ENCODE measurements around the gene OR6C76.

The OR6C76 gene

DNA sequence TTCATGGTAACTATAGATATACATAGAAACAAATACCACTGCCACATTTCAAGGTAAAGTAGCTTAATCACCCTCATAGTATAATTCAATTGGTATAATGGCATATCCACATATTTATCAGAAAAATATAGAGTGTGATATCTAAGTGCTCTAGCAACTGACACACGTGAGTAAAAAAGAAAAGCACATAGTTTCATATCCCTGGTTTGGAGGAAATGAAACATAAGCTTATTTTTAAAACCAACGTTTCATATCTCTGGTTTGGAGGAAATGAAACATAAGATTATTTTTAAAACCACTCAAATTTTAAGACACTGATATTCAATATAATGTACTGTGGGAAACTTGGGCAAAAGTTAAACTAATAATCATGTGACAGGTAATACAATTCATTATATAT, 41.8 kb downstream of the OR6C76 start:
- H3K27me3 ChIP-seq (replicated peaks; ENCODE audit: control insufficient read depth, insufficient read depth, low read length, poor library complexity, severe bottlenecking), result no peaks in the 10 kb centered on the region
- no peak overlapping the region for H3K4me3 ChIP-seq (ENCODE audit: insufficient read depth, low read depth, low read length, poor library complexity, severe bottlenecking)
- H3K4me1 ChIP-seq (ENCODE audit: control insufficient read depth, insufficient read depth, low read length, poor library complexity, severe bottlenecking), result no peaks in the 10 kb centered on the region
- H3K27ac ChIP-seq (ENCODE audit: insufficient read depth, low read length, poor library complexity, severe bottlenecking), result no peak overlapping the region
- no peak for DNase-seq
- no peaks in the 10 kb centered on the region for H3K9me3 ChIP-seq (ENCODE audit: control insufficient read depth, low read length)
- no peaks in the 10 kb centered on the region for H3K36me3 ChIP-seq (ENCODE audit: control insufficient read depth, insufficient read depth, low read length)

DNA sequence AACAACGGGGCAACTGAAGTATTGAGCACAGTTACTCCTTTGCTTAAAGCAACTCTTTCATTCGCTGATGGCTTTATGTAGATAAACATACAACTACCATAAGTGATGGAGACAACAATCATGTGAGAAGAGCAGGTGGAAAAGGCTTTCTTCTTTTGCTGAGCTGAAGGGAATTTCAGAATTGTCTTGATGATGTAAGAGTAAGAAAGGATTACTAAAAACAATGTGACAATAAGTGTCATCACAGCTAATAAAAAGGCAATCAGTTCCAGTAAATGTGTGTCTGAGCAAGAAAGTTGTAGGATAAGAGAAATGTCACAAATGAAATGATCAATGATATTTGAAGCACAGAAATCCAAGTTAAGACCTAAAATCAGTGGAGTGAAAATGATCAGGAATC, 43.2 kb downstream of the OR6C76 start:
- no peaks in the 10 kb centered on the region for H3K9me3 ChIP-seq (ENCODE audit: control insufficient read depth, low read length)
- H3K4me3 ChIP-seq (ENCODE audit: insufficient read depth, low read depth, low read length, poor library complexity, severe bottlenecking), result no peak overlapping the region
- DNase-seq, result no peak
- H3K4me1 ChIP-seq (ENCODE audit: control insufficient read depth, insufficient read depth, low read length, poor library complexity, severe bottlenecking), result no peaks in the 10 kb centered on the region
- H3K36me3 ChIP-seq (ENCODE audit: control insufficient read depth, insufficient read depth, low read length), result no peaks in the 10 kb centered on the region
- H3K27ac ChIP-seq (ENCODE audit: insufficient read depth, low read length, poor library complexity, severe bottlenecking), result no peak overlapping the region
- H3K27me3 ChIP-seq (replicated peaks; ENCODE audit: control insufficient read depth, insufficient read depth, low read length, poor library complexity, severe bottlenecking), result no peaks in the 10 kb centered on the region

DNA sequence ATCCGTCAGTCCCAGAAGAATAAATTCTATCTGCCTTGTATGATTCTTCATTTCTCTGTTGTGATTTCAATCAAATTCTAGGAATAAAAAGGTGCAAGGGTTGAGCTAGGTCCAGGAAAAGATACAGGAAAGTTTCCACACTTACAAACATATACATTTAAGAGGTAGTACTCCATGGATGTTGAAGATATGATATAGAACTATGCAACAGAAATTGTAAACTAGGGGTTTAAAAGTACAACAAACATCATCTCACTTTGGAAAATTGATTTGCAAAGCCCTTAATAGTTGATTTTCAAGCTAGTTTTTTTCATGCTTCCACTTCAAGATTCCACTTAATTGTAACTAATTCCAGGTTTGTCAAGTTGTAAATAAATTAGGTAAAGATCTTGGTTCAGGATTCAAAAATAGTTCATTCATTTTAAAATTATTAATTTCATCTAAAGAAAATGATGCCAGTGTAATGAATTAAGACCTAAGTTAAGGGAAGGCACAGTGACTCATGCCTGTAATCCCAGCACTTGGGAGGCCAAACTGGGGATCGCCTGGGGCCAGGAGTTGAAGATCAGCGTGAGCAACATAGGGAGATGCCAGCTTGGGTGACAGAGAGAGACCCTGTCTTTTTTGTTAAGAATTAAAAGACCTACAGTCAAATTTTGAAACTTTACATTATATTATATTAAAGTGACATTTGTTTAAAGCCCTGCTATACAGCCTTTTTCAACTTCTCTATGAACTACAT, 44.2 kb downstream of the OR6C76 start, which contains the start of gene OR6C70:
Gene OR6C70 (minus strand): TSS at position 51 of the 742 bp plus-strand sequence. CDS start 0 bp downstream, at position 51.
- DNase-seq, result no peak
- Histone ChIP-seq H3K4me3 (ENCODE audit: insufficient read depth, low read depth, low read length, poor library complexity, severe bottlenecking) (no peak within 1 kb of the TSS), H3K27ac (ENCODE audit: insufficient read depth, low read length, poor library complexity, severe bottlenecking) (no peak within 1 kb of the TSS), H3K9me3 (ENCODE audit: control insufficient read depth, low read length) (no peaks in the 10 kb centered on the region), H3K4me1 (ENCODE audit: control insufficient read depth, insufficient read depth, low read length, poor library complexity, severe bottlenecking) (no peaks in the 10 kb centered on the region), H3K27me3 (replicated peaks; ENCODE audit: control insufficient read depth, insufficient read depth, low read length, poor library complexity, severe bottlenecking) (no peaks in the 10 kb centered on the region), H3K36me3 (ENCODE audit: control insufficient read depth, insufficient read depth, low read length) (no peaks in the 10 kb centered on the region)

DNA sequence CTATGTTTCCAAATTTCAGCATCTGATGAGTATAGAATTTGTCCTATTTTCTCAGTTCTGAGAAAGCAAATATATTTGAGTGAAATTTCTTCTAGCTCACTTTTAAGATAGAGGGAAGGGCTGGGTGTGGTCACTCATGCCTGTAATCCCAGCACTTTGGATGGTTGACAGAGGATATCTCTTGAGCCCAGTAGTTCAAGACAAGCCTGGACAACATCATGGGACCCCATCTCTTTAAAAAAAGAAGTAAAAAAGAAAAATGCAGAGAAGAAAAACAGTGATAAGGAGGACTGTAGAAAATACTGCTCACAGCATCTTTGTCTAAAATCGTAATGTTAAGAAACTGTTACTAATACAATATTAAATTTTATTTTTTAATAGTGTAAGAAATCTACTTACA, 46.2 kb downstream of the OR6C76 start:
- Histone ChIP-seq H3K36me3 (ENCODE audit: control insufficient read depth, insufficient read depth, low read length) (no peaks in the 10 kb centered on the region), H3K27ac (ENCODE audit: insufficient read depth, low read length, poor library complexity, severe bottlenecking) (no peak overlapping the region), H3K4me3 (ENCODE audit: insufficient read depth, low read depth, low read length, poor library complexity, severe bottlenecking) (no peak overlapping the region), H3K27me3 (replicated peaks; ENCODE audit: control insufficient read depth, insufficient read depth, low read length, poor library complexity, severe bottlenecking) (no peaks in the 10 kb centered on the region), H3K4me1 (ENCODE audit: control insufficient read depth, insufficient read depth, low read length, poor library complexity, severe bottlenecking) (no peaks in the 10 kb centered on the region), H3K9me3 (ENCODE audit: control insufficient read depth, low read length) (no peaks in the 10 kb centered on the region)
- no peak for DNase-seq
